Ishikawa (cell line): ENCODE results near the gene POU5F1.

Experiments used
- CEBPB ChIP-seq: IDR thresholded peaks from 2 replicates; pipeline ENCODE4 v1.6.1; 2012
- CREB1 ChIP-seq: IDR thresholded peaks from 2 replicates; pipeline ENCODE4 v1.6.1; 2012; ENCODE audit warnings: low read depth
- EP300 ChIP-seq: IDR thresholded peaks from 2 replicates; pipeline ENCODE4 v1.6.1; 2012; ENCODE audit warnings: borderline replicate concordance
- RAD21 ChIP-seq: IDR thresholded peaks from 2 replicates; pipeline ENCODE4 v1.6.1; 2012; ENCODE audit warnings: low read depth
- TAF1 ChIP-seq: IDR thresholded peaks from 2 replicates; pipeline ENCODE4 v1.6.1; 2012; ENCODE audit warnings: low read depth, mild to moderate bottlenecking
- YY1 ChIP-seq: IDR thresholded peaks from 2 replicates; pipeline ENCODE4 v1.6.1; 2012; ENCODE audit warnings: low read depth
- ZBTB7A ChIP-seq: IDR thresholded peaks from 2 replicates; pipeline ENCODE4 v1.6.1; 2012; ENCODE audit warnings: low read depth
- TF ChIP-seq, protein P1 (sequence below): IDR thresholded peaks from 2 replicates; pipeline ENCODE4 v1.6.1; 2012; ENCODE audit warnings: low read depth, mild to moderate bottlenecking
- TF ChIP-seq, protein P2 (sequence below): IDR thresholded peaks from 2 replicates; pipeline ENCODE4 v1.6.1; 2012

DNA sequence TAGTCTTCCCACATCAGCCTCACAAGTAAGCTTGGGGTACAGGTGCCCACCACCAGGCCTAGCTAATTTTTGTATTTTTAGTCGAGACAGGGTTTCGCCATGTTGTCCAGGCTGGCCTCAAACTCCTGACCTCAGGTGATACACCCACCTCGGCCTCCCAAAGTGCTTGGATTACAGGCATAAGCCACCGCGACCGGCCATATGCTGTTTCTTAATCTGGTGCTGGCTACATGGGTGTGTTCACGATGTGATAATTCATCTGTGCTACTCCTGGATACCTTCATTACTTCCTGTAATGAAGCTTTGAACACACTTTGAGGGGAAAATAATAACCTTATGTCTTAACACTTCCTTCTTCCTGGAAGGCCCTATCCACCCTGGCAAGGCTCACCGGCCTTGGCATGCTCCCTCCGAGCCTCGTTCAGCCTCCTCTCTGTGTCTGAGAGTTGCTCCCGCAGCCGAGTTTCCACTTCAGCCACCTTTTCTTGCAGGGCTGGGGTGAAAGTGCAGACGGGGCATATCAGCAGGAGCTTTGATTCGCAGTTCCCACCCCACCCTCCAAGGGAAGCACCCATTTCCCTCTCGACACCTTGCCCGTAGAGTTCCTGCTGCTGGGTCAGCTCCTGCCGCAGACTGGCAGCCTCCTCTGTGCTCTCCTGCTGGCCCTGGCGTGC, 26.0 kb downstream of the POU5F1 start:
- TF ChIP-seq TAF1 (no peak), CREB1 (no peak), RAD21 (no peak), EP300 (no peak), CEBPB (no peak), YY1 (no peak), ZBTB7A (no peak)
- TF ChIP-seq, protein P1, sequence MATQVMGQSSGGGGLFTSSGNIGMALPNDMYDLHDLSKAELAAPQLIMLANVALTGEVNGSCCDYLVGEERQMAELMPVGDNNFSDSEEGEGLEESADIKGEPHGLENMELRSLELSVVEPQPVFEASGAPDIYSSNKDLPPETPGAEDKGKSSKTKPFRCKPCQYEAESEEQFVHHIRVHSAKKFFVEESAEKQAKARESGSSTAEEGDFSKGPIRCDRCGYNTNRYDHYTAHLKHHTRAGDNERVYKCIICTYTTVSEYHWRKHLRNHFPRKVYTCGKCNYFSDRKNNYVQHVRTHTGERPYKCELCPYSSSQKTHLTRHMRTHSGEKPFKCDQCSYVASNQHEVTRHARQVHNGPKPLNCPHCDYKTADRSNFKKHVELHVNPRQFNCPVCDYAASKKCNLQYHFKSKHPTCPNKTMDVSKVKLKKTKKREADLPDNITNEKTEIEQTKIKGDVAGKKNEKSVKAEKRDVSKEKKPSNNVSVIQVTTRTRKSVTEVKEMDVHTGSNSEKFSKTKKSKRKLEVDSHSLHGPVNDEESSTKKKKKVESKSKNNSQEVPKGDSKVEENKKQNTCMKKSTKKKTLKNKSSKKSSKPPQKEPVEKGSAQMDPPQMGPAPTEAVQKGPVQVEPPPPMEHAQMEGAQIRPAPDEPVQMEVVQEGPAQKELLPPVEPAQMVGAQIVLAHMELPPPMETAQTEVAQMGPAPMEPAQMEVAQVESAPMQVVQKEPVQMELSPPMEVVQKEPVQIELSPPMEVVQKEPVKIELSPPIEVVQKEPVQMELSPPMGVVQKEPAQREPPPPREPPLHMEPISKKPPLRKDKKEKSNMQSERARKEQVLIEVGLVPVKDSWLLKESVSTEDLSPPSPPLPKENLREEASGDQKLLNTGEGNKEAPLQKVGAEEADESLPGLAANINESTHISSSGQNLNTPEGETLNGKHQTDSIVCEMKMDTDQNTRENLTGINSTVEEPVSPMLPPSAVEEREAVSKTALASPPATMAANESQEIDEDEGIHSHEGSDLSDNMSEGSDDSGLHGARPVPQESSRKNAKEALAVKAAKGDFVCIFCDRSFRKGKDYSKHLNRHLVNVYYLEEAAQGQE: no peak
- TF ChIP-seq, protein P2, sequence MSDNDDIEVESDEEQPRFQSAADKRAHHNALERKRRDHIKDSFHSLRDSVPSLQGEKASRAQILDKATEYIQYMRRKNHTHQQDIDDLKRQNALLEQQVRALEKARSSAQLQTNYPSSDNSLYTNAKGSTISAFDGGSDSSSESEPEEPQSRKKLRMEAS: no peak
